HEK293 (cell line): ENCODE results near the gene ORC4.

Source experiments
- BCL11B ChIP-seq: fragments of 450-650 bp; formaldehyde crosslinking; IDR thresholded peaks from 2 replicates; pipeline ENCODE4 v1.5.1; 2016; ENCODE audit warnings: low read depth, missing biosample characterization, missing genetic modification characterization
- EGR2 ChIP-seq: fragments of 450-650 bp; formaldehyde crosslinking; IDR thresholded peaks from 2 replicates; pipeline ENCODE4 v1.5.1; 2016; ENCODE audit warnings: low read depth, missing biosample characterization, missing genetic modification characterization
- GLI4 ChIP-seq: fragments of 450-650 bp; formaldehyde crosslinking; IDR thresholded peaks from 2 replicates; pipeline ENCODE4 v1.5.1; 2016; ENCODE audit warnings: missing biosample characterization, missing genetic modification characterization
- KLF10 ChIP-seq: fragments of 450-650 bp; IDR thresholded peaks from 2 replicates; pipeline ENCODE4 v1.5.1; 2018; ENCODE audit warnings: missing biosample characterization, mild to moderate bottlenecking, missing genetic modification characterization
- KLF7 ChIP-seq: fragments of 450-650 bp; formaldehyde crosslinking; IDR thresholded peaks from 2 replicates; pipeline ENCODE4 v1.5.1; 2016; ENCODE audit warnings: missing biosample characterization, missing genetic modification characterization, borderline replicate concordance
- KLF8 ChIP-seq: fragments of 450-650 bp; formaldehyde crosslinking; IDR thresholded peaks from 2 replicates; pipeline ENCODE4 v1.5.1; 2016; ENCODE audit warnings: missing biosample characterization, missing genetic modification characterization
- PATZ1 ChIP-seq: fragments of 450-650 bp; formaldehyde crosslinking; IDR thresholded peaks from 2 replicates; pipeline ENCODE4 v1.5.1; 2016; ENCODE audit warnings: missing biosample characterization, missing genetic modification characterization
- PRDM10 ChIP-seq: fragments of 450-650 bp; formaldehyde crosslinking; IDR thresholded peaks from 2 replicates; pipeline ENCODE4 v1.5.1; 2016; ENCODE audit warnings: missing biosample characterization, missing genetic modification characterization
- SCRT2 ChIP-seq: fragments of 450-650 bp; formaldehyde crosslinking; IDR thresholded peaks from 2 replicates; pipeline ENCODE4 v1.5.1; 2016; ENCODE audit warnings: missing biosample characterization, missing genetic modification characterization
- SP2 ChIP-seq: fragments of 450-650 bp; formaldehyde crosslinking; IDR thresholded peaks from 2 replicates; pipeline ENCODE4 v1.5.1; 2016; ENCODE audit warnings: missing biosample characterization, missing genetic modification characterization
- SP3 ChIP-seq: fragments of 450-650 bp; formaldehyde crosslinking; IDR thresholded peaks from 2 replicates; pipeline ENCODE4 v1.5.1; 2016; ENCODE audit warnings: missing biosample characterization, missing genetic modification characterization
- TRIM28 ChIP-seq: IDR thresholded peaks from 2 replicates; pipeline ENCODE4 v1.6.1; 2011; ENCODE audit warnings: low read length, control low read depth, borderline replicate concordance
- ZBTB11 ChIP-seq: fragments of 450-650 bp; formaldehyde crosslinking; conservative IDR thresholded peaks from 2 replicates; pipeline ENCODE4 v1.5.1; 2016; ENCODE audit warnings: low read depth, missing biosample characterization, missing genetic modification characterization
- ZBTB20 ChIP-seq: fragments of 450-650 bp; formaldehyde crosslinking; IDR thresholded peaks from 2 replicates; pipeline ENCODE4 v1.5.1; 2016; ENCODE audit warnings: missing biosample characterization, missing genetic modification characterization
- ZBTB26 ChIP-seq: fragments of 450-650 bp; formaldehyde crosslinking; optimal IDR thresholded peaks from 2 replicates; pipeline ENCODE3; 2016; ENCODE audit warnings: missing biosample characterization, mild to moderate bottlenecking, missing genetic modification characterization
- ZBTB49 ChIP-seq: fragments of 450-650 bp; formaldehyde crosslinking; IDR thresholded peaks from 2 replicates; pipeline ENCODE4 v1.5.1; 2016; ENCODE audit warnings: missing biosample characterization, missing genetic modification characterization, low read depth
- ZFP69B ChIP-seq: fragments of 450-650 bp; formaldehyde crosslinking; IDR thresholded peaks from 2 replicates; pipeline ENCODE4 v1.5.1; 2016; ENCODE audit warnings: missing biosample characterization, missing genetic modification characterization
- ZNF24 ChIP-seq: fragments of 450-650 bp; formaldehyde crosslinking; IDR thresholded peaks from 2 replicates; pipeline ENCODE4 v1.5.1; 2016; ENCODE audit warnings: missing biosample characterization, missing genetic modification characterization
- ZNF366 ChIP-seq: fragments of 450-650 bp; formaldehyde crosslinking; conservative IDR thresholded peaks from 2 replicates; pipeline ENCODE4 v1.5.1; 2016; ENCODE audit warnings: missing biosample characterization, missing genetic modification characterization
- ZNF610 ChIP-seq: fragments of 450-650 bp; formaldehyde crosslinking; IDR thresholded peaks from 2 replicates; pipeline ENCODE4 v1.5.1; 2016; ENCODE audit warnings: missing biosample characterization, missing genetic modification characterization, borderline replicate concordance
- ZNF792 ChIP-seq: fragments of 450-650 bp; formaldehyde crosslinking; IDR thresholded peaks from 2 replicates; pipeline ENCODE4 v1.5.1; 2016; ENCODE audit warnings: missing biosample characterization, missing genetic modification characterization
- ZSCAN5A ChIP-seq: fragments of 450-650 bp; formaldehyde crosslinking; IDR thresholded peaks from 2 replicates; pipeline ENCODE4 v1.5.1; 2016; ENCODE audit warnings: missing biosample characterization, missing genetic modification characterization

Gene ORC4

DNA sequence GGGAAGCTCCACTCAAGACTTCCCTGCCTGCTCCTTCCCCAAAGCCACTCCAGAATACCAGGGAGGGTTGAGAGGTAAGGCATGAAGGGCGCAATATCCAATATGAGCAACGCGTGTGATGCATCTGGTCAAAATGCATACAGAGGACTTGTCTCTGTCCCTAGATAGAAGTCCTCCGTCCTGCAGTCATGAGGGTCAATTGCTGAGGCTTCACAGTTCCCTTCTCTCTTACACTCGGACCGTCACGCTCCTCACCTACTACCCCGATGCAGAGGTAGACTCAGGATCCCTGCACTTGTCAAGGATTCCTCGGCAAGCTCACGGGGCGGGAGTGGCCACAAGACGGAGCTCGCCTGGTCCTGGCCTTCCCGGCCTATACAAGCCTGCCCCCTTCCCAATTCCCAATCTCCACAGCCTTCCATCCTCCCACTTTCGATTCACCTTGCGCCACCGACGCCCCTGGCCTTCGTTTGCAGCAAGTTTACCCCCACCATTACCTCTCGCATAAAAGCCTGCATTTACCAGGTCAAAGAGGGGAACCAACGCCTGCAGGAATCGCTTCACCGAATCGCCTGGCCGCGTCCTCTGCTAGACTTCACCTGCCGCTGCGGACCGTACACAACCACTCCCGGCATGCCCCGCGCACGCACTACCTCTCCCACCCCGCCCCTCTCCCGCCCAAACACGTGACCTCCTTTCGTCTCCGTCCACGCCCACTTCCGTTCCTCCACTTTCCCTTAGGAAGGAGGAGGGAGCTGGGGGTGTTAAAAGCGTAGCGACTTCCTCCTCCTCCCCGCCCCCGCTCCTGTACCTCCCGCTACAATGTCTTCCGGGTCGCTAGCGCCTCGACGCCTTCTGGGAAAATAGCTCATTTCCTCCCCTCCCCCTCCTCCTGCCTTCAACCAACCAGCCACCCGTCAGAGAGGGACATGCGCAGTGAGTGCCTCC, at the start of gene ORC4 (continued):
- TF ChIP-seq KLF10 (tag by site-specific recombination) = peak; percentile 81
- TF ChIP-seq KLF7 (tag by site-specific recombination) = peak; percentile 54; the same call in 1 of the 2 replicates
- TF ChIP-seq ZNF792 (tag by site-specific recombination) = 0 out of 2 replicates have a peak, but pooled peaks have one; percentile 51
- TF ChIP-seq ZBTB11 = peak; percentile 94
- 0 out of 2 replicates have a peak, but pooled peaks have one; percentile 42 for TF ChIP-seq ZNF24 (tag by site-specific recombination)
- TF ChIP-seq BCL11B (tag by site-specific recombination) = no peak
- peak; percentile 99 for TF ChIP-seq SP3 (tag by site-specific recombination)
- peak; percentile 96 for TF ChIP-seq EGR2
- peak; percentile 57; the same call in 1 of the 2 replicates for TF ChIP-seq ZNF610
- TF ChIP-seq ZSCAN5A (tag by site-specific recombination) = peak; percentile 85; the same call in 1 of the 2 replicates
- peak; percentile 60; the same call in 1 of the 2 replicates for TF ChIP-seq PRDM10 (tag by site-specific recombination)
- peak; percentile 94 for TF ChIP-seq KLF8 (tag by site-specific recombination)
- 0 out of 2 replicates have a peak, but pooled peaks have one; percentile 49 for TF ChIP-seq TRIM28
- TF ChIP-seq PATZ1 = peak; percentile 97
- TF ChIP-seq ZFP69B (tag by site-specific recombination) = peak; percentile 73
- TF ChIP-seq ZBTB26 (tag by site-specific recombination) = peak; percentile 26
- TF ChIP-seq SP2 (tag by site-specific recombination) = peak; percentile 98
- TF ChIP-seq ZNF366 (tag by site-specific recombination) = peak; percentile 53
- TF ChIP-seq GLI4 (tag by site-specific recombination) = peak; percentile 95
- peak; percentile 62 for TF ChIP-seq SCRT2 (tag by site-specific recombination)
- peak; percentile 37; the same call in 1 of the 2 replicates for TF ChIP-seq ZBTB20 (tag by site-specific recombination)
- no peak for TF ChIP-seq ZBTB49 (tag by site-specific recombination)
